KMS-11 (cell line): ENCODE measurements around the gene HERC5.

Experiments
- H2AFZ ChIP-seq: fragments of 200-600 bp; sonication (generic); 2 replicates; pipeline ENCODE4 v1.6.1; 2016; ENCODE audit warnings: antibody characterized with exemption, mixed run types, low read depth
- H3K27ac ChIP-seq: fragments of 200-600 bp; sonication (generic); 2 replicates; pipeline ENCODE4 v1.6.1; 2016; ENCODE audit warnings: mild to moderate bottlenecking, mixed run types
- H3K27me3 ChIP-seq: fragments of 200-600 bp; sonication (generic); 2 replicates; pipeline ENCODE4 v1.6.1; 2017; ENCODE audit warnings: mild to moderate bottlenecking, low read depth, mixed run types, moderate library complexity; ENCODE audit not compliant: insufficient read depth
- H3K36me3 ChIP-seq: fragments of 200-600 bp; sonication (generic); 2 replicates; pipeline ENCODE4 v1.6.1; 2017; ENCODE audit warnings: mild to moderate bottlenecking, mixed run types; ENCODE audit not compliant: insufficient read depth
- H3K4me1 ChIP-seq: fragments of 200-600 bp; sonication (generic); 2 replicates; pipeline ENCODE4 v1.6.1; 2016; ENCODE audit warnings: mild to moderate bottlenecking, low read depth, mixed run types; ENCODE audit not compliant: poor library complexity, severe bottlenecking
- H3K4me2 ChIP-seq: fragments of 200-600 bp; sonication (generic); 2 replicates; pipeline ENCODE4 v1.7.0; 2016; ENCODE audit warnings: mild to moderate bottlenecking, mixed run types
- H3K4me3 ChIP-seq: fragments of 200-600 bp; sonication (generic); IDR thresholded peaks from 2 replicates; pipeline ENCODE4 v1.6.1; 2017; ENCODE audit warnings: low read depth, low read length, mixed read lengths; ENCODE audit not compliant: insufficient read depth
- H3K79me2 ChIP-seq: fragments of 200-600 bp; sonication (generic); 2 replicates; pipeline ENCODE4 v1.6.1; 2016; ENCODE audit warnings: low read depth, mixed run types; ENCODE audit not compliant: insufficient read depth
- H3K9ac ChIP-seq: fragments of 200-600 bp; sonication (generic); 2 replicates; pipeline ENCODE4 v1.6.1; 2016; ENCODE audit warnings: mild to moderate bottlenecking, mixed run types
- H4K20me1 ChIP-seq: fragments of 200-600 bp; sonication (generic); 2 replicates; pipeline ENCODE4 v1.6.1; 2016; ENCODE audit warnings: mild to moderate bottlenecking, mixed run types; ENCODE audit not compliant: insufficient read depth
- CTCF ChIP-seq: fragments of 200-600 bp; sonication (generic); conservative IDR thresholded peaks from 2 replicates; pipeline ENCODE4 v1.6.1; 2017; ENCODE audit warnings: low read depth, mild to moderate bottlenecking, antibody characterized with exemption, low read length, moderate library complexity, mixed read lengths

The HERC5 gene

GRCh38 chr4:88456670-88457306 lies at the start of gene HERC5:
HERC5 (plus strand) TSS chr4:88457119; CDS start chr4:88457270, 151 bp downstream.
- peak within 1 kb of the TSS; percentile 71 for H3K9ac ChIP-seq
- no peaks in the 10 kb centered on the region for H4K20me1 ChIP-seq
- H3K4me1 ChIP-seq: no peaks in the 10 kb centered on the region
- H3K4me2 ChIP-seq: peak within 1 kb of the TSS; percentile 56; the same call in 1 of the 2 replicates
- no peaks in the 10 kb centered on the region for H3K79me2 ChIP-seq
- peak within 1 kb of the TSS; percentile 62 for H3K4me3 ChIP-seq
- 0 out of 2 replicates have a peak, but pooled peaks have one; percentile 37 for TF ChIP-seq CTCF
- H3K36me3 ChIP-seq: no peaks in the 10 kb centered on the region
- no peaks in the 10 kb centered on the region for H3K27me3 ChIP-seq
- peak within 1 kb of the TSS; percentile 51 for H3K27ac ChIP-seq
- peak within 1 kb of the TSS; percentile 98 for H2AFZ ChIP-seq

DNA sequence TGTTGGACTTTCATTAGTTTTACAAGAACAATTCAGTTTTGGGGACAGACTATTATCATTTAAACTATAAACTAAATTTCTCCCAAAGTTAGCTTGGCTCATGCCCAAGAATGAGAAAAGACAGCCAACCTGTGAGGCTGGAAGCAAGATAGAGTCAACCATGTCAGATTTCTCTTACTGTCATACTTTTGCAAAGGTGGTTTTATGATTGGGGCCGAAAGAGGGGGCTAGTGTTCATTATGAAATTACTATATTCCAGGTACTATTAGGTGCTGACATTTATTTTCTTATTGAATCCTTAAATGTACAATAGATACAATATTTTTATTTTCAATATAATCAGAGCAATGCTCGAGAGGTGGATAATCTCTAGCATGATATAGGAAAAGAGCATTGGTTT lies 47.7 kb upstream of the HERC5 start:
- H4K20me1 ChIP-seq: no peaks in the 10 kb centered on the region
- no peak overlapping the region for H3K27ac ChIP-seq
- H3K79me2 ChIP-seq: no peaks in the 10 kb centered on the region
- no peak overlapping the region for H3K4me2 ChIP-seq
- no peak overlapping the region for H2AFZ ChIP-seq
- H3K27me3 ChIP-seq: no peaks in the 10 kb centered on the region
- H3K36me3 ChIP-seq: no peaks in the 10 kb centered on the region
- no peak for TF ChIP-seq CTCF
- H3K4me1 ChIP-seq: no peaks in the 10 kb centered on the region
- H3K4me3 ChIP-seq: no peak overlapping the region
- H3K9ac ChIP-seq: no peak overlapping the region

DNA sequence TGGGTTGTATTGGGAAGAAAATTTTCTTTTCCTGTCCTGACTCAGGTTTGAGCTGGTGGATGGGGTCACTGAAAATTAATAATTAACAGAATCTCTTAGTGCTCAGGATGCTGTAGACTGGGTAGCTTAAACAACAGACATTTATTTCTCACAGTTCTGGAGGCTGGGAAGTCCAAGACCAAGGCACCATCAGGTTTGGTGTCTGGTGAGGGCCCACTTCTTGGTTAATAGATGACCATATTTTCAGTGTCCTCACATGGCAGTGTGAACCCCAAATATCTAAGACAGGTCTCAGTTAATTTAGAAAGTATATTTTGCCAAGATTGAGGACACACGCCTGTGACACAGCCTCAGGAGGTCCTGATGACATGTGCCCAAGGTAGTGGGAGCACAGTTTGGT lies 47.1 kb upstream of the HERC5 start:
- Histone ChIP-seq H3K27me3 (no peaks in the 10 kb centered on the region), H3K36me3 (no peaks in the 10 kb centered on the region), H3K4me2 (no peak overlapping the region), H3K27ac (no peak overlapping the region), H2AFZ (no peak overlapping the region), H3K79me2 (no peaks in the 10 kb centered on the region), H3K4me1 (no peaks in the 10 kb centered on the region), H3K9ac (no peak overlapping the region), H4K20me1 (no peaks in the 10 kb centered on the region), H3K4me3 (no peak overlapping the region)
- no peak for TF ChIP-seq CTCF

DNA sequence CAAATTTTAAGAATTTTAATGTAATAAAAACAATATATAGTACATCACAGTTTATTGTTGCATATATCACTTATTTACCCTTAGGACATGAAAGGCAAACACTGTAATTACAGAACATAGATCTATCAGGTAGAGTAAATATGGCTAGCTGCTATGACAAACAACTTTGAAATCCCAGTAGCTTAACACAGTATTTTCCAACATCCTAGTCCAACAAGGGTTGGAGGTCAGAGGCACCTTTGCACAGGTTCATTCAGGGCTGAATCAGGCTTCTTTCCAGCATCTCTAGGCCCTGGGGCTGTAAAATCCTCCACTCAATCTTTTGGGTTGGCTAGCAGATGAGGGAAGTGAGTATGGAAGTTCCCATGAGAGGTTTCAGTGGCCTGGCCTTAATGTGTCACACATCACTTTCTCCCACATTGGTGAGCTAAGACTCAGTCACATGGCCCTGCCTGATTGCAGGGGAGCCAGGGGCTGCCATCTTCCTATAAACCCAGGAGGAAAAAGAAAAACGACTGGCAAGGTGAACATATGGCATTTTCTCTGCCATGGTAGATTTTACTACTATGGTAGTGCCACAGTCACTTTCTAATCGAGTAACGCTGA lies 45.3 kb upstream of the HERC5 start:
- H3K4me1 ChIP-seq: no peaks in the 10 kb centered on the region

More for the DNA sequence above, 45.3 kb upstream of the HERC5 start:
- Histone ChIP-seq H3K27ac (no peak overlapping the region), H3K36me3 (no peaks in the 10 kb centered on the region), H3K27me3 (no peaks in the 10 kb centered on the region), H3K79me2 (no peaks in the 10 kb centered on the region), H3K4me2 (no peak overlapping the region), H3K9ac (no peak overlapping the region), H4K20me1 (no peaks in the 10 kb centered on the region), H3K4me3 (no peak overlapping the region), H2AFZ (no peak overlapping the region)
- no peak for TF ChIP-seq CTCF
